PC-3 (cell line): ENCODE data around the gene APBB2. TPM values are rescaled to one million over a fixed set of nuclear protein-coding genes. Genes with fewer than 3 reads are reported as not detected.

ENCODE experiments used
- ATAC-seq: fragments of 200-7000 bp; cut with Tn5 transposase; 2 replicates; pipeline ENCODE4 v1.9.1; 2020; ENCODE audit warnings: mild to moderate bottlenecking, moderate library complexity
- BruUV-seq: library from RNA; stranded (reverse); fragments of 400-500 nt; replicated peaks from 2 replicates; lab custom pipeline; 2021; lab: Mats Ljungman, UMichigan
- CTCF ChIA-PET: fragments of 300-600 bp; sonication (Branson Sonifier 250); formaldehyde crosslinking; loops from one replicate; lab custom pipeline; 2022; ENCODE audit warnings: antibody characterized with exemption; lab: Charles Lee
- POLR2A ChIA-PET: fragments of 300-600 bp; sonication (Branson Sonifier 250); formaldehyde crosslinking; loops from one replicate; lab custom pipeline; 2022; ENCODE audit warnings: antibody characterized with exemption; ENCODE audit not compliant: unreplicated experiment; lab: Charles Lee
- DNase-seq: peaks from one replicate; pipeline ENCODE4 v3.0.0-alpha.2; 2015
- H2AFZ ChIP-seq: fragments of 300-600 bp; sonication (generic); 2 replicates; pipeline ENCODE4 v1.6.0; 2016; ENCODE audit warnings: antibody characterized with exemption, low read length
- H3F3A ChIP-seq: fragments of 300-600 bp; sonication (generic); one replicate; pipeline ENCODE4 v1.6.0; 2017; ENCODE audit warnings: antibody characterized with exemption, low read length, control low read depth, mild to moderate bottlenecking; ENCODE audit not compliant: unreplicated experiment
- H3K27ac ChIP-seq: fragments of 300-600 bp; sonication (generic); 2 replicates; pipeline ENCODE4 v1.5.1; 2016; ENCODE audit warnings: mild to moderate bottlenecking, low read length
- H3K27me3 ChIP-seq: fragments of 300-600 bp; sonication (generic); 2 replicates; pipeline ENCODE4 v1.6.1; 2016; ENCODE audit warnings: low read length, mixed read lengths
- H3K36me3 ChIP-seq: fragments of 300-600 bp; sonication (generic); 2 replicates; pipeline ENCODE4 v1.6.1; 2016; ENCODE audit warnings: low read depth, mixed run types, low read length, mixed read lengths
- H3K4me1 ChIP-seq: fragments of 300-600 bp; sonication (generic); 2 replicates; pipeline ENCODE4 v1.5.1; 2016; ENCODE audit warnings: low read length; ENCODE audit not compliant: insufficient read depth
- H3K4me2 ChIP-seq: fragments of 300-600 bp; sonication (generic); 2 replicates; pipeline ENCODE4 v1.6.0; 2016; ENCODE audit warnings: low read length
- H3K4me3 ChIP-seq: fragments of 300-600 bp; sonication (generic); 2 replicates; pipeline ENCODE4 v1.5.1; 2016; ENCODE audit warnings: mild to moderate bottlenecking, low read length, mixed read lengths
- H3K79me2 ChIP-seq: fragments of 300-600 bp; sonication (generic); 2 replicates; pipeline ENCODE4 v1.6.1; 2017; ENCODE audit warnings: low read length, mixed read lengths
- H3K9ac ChIP-seq: fragments of 300-600 bp; sonication (generic); 2 replicates; pipeline ENCODE4 v1.6.0; 2016; ENCODE audit warnings: mild to moderate bottlenecking, low read length
- H3K9me2 ChIP-seq: fragments of 300-600 bp; sonication (generic); replicated peaks from 2 replicates; pipeline ENCODE4 v1.6.1; 2016; ENCODE audit warnings: mixed run types, low read length, mixed read lengths
- H3K9me3 ChIP-seq: fragments of 300-600 bp; sonication (generic); 2 replicates; pipeline ENCODE4 v1.6.1; 2016; ENCODE audit warnings: low read length, mixed read lengths
- H4K20me1 ChIP-seq: fragments of 300-600 bp; sonication (generic); 2 replicates; pipeline ENCODE4 v1.6.1; 2016; ENCODE audit warnings: low read length, mixed read lengths
- EZH2 ChIP-seq: fragments of 300-600 bp; sonication (generic); IDR thresholded peaks from one replicate; pipeline ENCODE4 v1.6.1; 2017; ENCODE audit warnings: antibody characterized with exemption, mild to moderate bottlenecking, low read length; ENCODE audit not compliant: unreplicated experiment
- EZH2phosphoT487 ChIP-seq: fragments of 300-600 bp; sonication (generic); IDR thresholded peaks from 2 replicates; pipeline ENCODE4 v1.6.1; 2018; ENCODE audit warnings: mild to moderate bottlenecking, antibody characterized with exemption, low read length, borderline replicate concordance
- intact Hi-C: fragments of 100-400 bp; cut with micrococcal nuclease; formaldehyde crosslinking; loops from 2 replicates; pipeline ENCODE4 v1.9.0; 2023
- total RNA-seq: library from RNA; depleted of rRNA; stranded (reverse); fragments of >200 nt; gene quantifications from 2 replicates; pipeline ENCODE4 v1.2.3, GENCODE V29; 2014
- TF ChIP-seq, protein P1 (sequence below): fragments of 300-600 bp; sonication (generic); conservative IDR thresholded peaks from 2 replicates; pipeline ENCODE4 v1.5.1; 2017; ENCODE audit warnings: antibody characterized with exemption, low read depth, mild to moderate bottlenecking, low read length

Gene APBB2
- total RNA-seq, 1 experiment from 2014 or later, result 24.7 TPM

DNA sequence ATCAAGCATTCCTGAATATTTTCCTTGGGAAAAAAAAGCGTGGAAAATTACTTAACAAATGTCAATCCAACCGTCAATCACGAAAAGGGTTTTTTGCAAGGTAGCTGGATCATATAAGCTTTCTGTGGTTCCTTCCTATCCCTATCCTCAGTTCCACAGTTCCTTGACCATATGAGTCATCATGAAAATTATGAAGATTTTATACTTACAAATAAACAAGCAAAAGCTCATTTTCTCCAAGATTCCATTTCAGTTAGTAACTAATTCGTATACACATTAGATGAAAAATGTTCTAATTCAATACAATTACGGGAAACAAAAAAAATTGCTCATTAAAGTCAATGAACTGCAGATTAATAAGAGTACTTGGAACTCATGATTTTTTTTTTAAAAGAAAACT lies 235.8 kb downstream of the APBB2 start:
- TF ChIP-seq EZH2phosphoT487 (no peak), EZH2 (no peak)
- TF ChIP-seq, protein P1, sequence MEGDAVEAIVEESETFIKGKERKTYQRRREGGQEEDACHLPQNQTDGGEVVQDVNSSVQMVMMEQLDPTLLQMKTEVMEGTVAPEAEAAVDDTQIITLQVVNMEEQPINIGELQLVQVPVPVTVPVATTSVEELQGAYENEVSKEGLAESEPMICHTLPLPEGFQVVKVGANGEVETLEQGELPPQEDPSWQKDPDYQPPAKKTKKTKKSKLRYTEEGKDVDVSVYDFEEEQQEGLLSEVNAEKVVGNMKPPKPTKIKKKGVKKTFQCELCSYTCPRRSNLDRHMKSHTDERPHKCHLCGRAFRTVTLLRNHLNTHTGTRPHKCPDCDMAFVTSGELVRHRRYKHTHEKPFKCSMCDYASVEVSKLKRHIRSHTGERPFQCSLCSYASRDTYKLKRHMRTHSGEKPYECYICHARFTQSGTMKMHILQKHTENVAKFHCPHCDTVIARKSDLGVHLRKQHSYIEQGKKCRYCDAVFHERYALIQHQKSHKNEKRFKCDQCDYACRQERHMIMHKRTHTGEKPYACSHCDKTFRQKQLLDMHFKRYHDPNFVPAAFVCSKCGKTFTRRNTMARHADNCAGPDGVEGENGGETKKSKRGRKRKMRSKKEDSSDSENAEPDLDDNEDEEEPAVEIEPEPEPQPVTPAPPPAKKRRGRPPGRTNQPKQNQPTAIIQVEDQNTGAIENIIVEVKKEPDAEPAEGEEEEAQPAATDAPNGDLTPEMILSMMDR, result no peak
- Histone ChIP-seq H3K4me3 (no peak overlapping the region), H3K27me3 (no peaks in the 10 kb centered on the region), H3K4me2 (no peak overlapping the region), H3K9me3 (no peaks in the 10 kb centered on the region), H3F3A (no peaks in the 10 kb centered on the region), H2AFZ (no peak overlapping the region), H3K9ac (no peak overlapping the region), H3K27ac (no peak overlapping the region), H3K79me2 (no peaks in the 10 kb centered on the region), H3K36me3 (no peaks in the 10 kb centered on the region), H4K20me1 (no peaks in the 10 kb centered on the region), H3K4me1 (no peaks in the 10 kb centered on the region), H3K9me2 (no peaks in the 10 kb centered on the region)
- CTCF ChIA-PET, result interaction anchor here (1.0 kb wide), 1 partner anchor 236 kb away, joined by 4 read pairs; the partner anchor contains the start of gene APBB2
- ATAC-seq (no peak), DNase-seq (no peak)
- POLR2A ChIA-PET, result no interaction called here
- BruUV-seq, result no TSS peak
- intact Hi-C loops, result loop anchor here (5.0 kb wide), 1 partner anchor 51 kb away; no protein-coding TSS in a partner anchor

DNA sequence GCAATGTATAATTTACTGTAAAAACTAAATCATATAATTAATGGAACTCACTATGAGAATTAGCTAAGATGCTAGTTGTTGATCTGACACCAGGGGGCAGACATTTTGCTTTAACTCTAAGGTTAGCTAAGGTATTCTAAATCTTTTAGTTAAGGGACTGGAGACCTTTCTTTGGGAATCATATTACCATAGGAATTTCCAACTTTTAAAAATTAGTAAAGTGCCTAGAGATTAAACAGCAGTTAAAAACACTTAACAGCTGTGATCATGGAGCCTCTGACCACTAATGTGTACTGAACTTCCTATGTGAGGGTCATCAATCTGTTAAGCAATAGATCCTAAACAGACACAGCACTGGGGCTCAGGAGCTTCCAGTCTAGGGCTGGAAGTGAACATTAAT lies 238.0 kb downstream of the APBB2 start:
- H3K4me2 ChIP-seq, result no peak overlapping the region
- ChIA-PET POLR2A (no interaction called here), CTCF (interaction anchor here (0.6 to 1.3 kb wide), 7 partner anchors 14 to 238 kb away, joined by 3 to 5 read pairs (median 3); partner anchors contain the start of gene APBB2)
- no peaks in the 10 kb centered on the region for H3K36me3 ChIP-seq
- H3K9ac ChIP-seq, result no peak overlapping the region
- no peaks in the 10 kb centered on the region for H3K27me3 ChIP-seq
- DNase-seq, result peak; percentile 79
- H3K4me3 ChIP-seq, result no peak overlapping the region
- TF ChIP-seq EZH2phosphoT487 (no peak), EZH2 (no peak)
- TF ChIP-seq, protein P1, result peak; percentile 67
- H3K4me1 ChIP-seq, result no peaks in the 10 kb centered on the region
- no peaks in the 10 kb centered on the region for H3K9me3 ChIP-seq
- no peaks in the 10 kb centered on the region for H3K79me2 ChIP-seq
- no peaks in the 10 kb centered on the region for H4K20me1 ChIP-seq
- BruUV-seq, result no TSS peak
- H3F3A ChIP-seq, result no peaks in the 10 kb centered on the region
- H3K27ac ChIP-seq, result no peak overlapping the region
- no peaks in the 10 kb centered on the region for H3K9me2 ChIP-seq
- intact Hi-C loops, result loop anchor here (1.0 to 5.0 kb wide), 2 partner anchors 49 to 236 kb away; no protein-coding TSS in a partner anchor
- H2AFZ ChIP-seq, result no peak overlapping the region
- ATAC-seq, result peak; percentile 64

- peaks cover under 1% of the 10 kb centered on the region; the same call in 1 of the 2 replicates for H3K36me3 ChIP-seq
- CTCF ChIA-PET, result no interaction called here
- H3K27me3 ChIP-seq, result no peaks in the 10 kb centered on the region
- no peak for ATAC-seq
- intact Hi-C loops, result no loop called here
- H3K9me3 ChIP-seq, result no peaks in the 10 kb centered on the region
- H3K4me1 ChIP-seq, result no peaks in the 10 kb centered on the region
- no peak overlapping the region for H3K4me2 ChIP-seq
- no peaks in the 10 kb centered on the region for H3K79me2 ChIP-seq
- no peak overlapping the region for H3K27ac ChIP-seq
- no peak overlapping the region for H3K9ac ChIP-seq
- no peaks in the 10 kb centered on the region for H3K9me2 ChIP-seq
- no peaks in the 10 kb centered on the region for H4K20me1 ChIP-seq
- TF ChIP-seq EZH2phosphoT487 (no peak), EZH2 (no peak)
- TF ChIP-seq, protein P1, result no peak
- no peak for DNase-seq
- BruUV-seq, result no TSS peak
- H2AFZ ChIP-seq, result no peak overlapping the region
- H3F3A ChIP-seq, result no peaks in the 10 kb centered on the region
- H3K4me3 ChIP-seq, result no peak overlapping the region
- POLR2A ChIA-PET, result no interaction called here
Observed at GRCh38 chr4:40972722-40973121, 241.6 kb downstream of the APBB2 start.
